HL-60 (cell line): ENCODE results near the gene FKBP7.

Experiments
- GABPA ChIP-seq: IDR thresholded peaks from 2 replicates; pipeline ENCODE4 v1.6.1; 2012; ENCODE audit warnings: low read depth
- TF ChIP-seq, protein P1 (sequence below): IDR thresholded peaks from one replicate; pipeline ENCODE4 v1.5.1; 2011; ENCODE audit warnings: low read length, control low read depth, inconsistent platforms; ENCODE audit not compliant: insufficient read depth
- TF ChIP-seq, protein P2 (sequence below): IDR thresholded peaks from 2 replicates; pipeline ENCODE4 v1.6.1; 2012; ENCODE audit warnings: low read depth; ENCODE audit not compliant: insufficient replicate concordance

DNA sequence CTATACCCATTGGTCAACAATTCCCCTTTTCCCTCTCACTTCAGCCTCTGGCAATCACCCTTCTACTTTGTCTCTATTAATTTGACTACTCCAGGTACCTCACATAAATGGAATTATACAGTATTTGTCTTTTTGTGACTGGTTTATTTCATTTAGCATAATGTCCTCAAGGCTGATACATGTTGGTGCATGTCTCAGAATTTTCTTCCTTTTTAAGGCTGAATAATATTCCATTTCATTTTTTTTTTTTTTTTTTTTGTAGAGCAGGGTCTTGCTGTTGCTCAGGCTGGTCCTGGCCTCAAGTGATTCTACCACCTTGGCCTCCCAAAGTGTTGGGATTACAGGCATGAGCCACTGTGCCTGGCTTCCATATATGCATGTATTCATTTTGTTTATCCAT lies 1.9 kb downstream of the FKBP7 start:
- TF ChIP-seq, protein P1, sequence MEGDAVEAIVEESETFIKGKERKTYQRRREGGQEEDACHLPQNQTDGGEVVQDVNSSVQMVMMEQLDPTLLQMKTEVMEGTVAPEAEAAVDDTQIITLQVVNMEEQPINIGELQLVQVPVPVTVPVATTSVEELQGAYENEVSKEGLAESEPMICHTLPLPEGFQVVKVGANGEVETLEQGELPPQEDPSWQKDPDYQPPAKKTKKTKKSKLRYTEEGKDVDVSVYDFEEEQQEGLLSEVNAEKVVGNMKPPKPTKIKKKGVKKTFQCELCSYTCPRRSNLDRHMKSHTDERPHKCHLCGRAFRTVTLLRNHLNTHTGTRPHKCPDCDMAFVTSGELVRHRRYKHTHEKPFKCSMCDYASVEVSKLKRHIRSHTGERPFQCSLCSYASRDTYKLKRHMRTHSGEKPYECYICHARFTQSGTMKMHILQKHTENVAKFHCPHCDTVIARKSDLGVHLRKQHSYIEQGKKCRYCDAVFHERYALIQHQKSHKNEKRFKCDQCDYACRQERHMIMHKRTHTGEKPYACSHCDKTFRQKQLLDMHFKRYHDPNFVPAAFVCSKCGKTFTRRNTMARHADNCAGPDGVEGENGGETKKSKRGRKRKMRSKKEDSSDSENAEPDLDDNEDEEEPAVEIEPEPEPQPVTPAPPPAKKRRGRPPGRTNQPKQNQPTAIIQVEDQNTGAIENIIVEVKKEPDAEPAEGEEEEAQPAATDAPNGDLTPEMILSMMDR = no peak
- TF ChIP-seq, protein P2, sequence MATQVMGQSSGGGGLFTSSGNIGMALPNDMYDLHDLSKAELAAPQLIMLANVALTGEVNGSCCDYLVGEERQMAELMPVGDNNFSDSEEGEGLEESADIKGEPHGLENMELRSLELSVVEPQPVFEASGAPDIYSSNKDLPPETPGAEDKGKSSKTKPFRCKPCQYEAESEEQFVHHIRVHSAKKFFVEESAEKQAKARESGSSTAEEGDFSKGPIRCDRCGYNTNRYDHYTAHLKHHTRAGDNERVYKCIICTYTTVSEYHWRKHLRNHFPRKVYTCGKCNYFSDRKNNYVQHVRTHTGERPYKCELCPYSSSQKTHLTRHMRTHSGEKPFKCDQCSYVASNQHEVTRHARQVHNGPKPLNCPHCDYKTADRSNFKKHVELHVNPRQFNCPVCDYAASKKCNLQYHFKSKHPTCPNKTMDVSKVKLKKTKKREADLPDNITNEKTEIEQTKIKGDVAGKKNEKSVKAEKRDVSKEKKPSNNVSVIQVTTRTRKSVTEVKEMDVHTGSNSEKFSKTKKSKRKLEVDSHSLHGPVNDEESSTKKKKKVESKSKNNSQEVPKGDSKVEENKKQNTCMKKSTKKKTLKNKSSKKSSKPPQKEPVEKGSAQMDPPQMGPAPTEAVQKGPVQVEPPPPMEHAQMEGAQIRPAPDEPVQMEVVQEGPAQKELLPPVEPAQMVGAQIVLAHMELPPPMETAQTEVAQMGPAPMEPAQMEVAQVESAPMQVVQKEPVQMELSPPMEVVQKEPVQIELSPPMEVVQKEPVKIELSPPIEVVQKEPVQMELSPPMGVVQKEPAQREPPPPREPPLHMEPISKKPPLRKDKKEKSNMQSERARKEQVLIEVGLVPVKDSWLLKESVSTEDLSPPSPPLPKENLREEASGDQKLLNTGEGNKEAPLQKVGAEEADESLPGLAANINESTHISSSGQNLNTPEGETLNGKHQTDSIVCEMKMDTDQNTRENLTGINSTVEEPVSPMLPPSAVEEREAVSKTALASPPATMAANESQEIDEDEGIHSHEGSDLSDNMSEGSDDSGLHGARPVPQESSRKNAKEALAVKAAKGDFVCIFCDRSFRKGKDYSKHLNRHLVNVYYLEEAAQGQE = no peak
- TF ChIP-seq GABPA = no peak
